Psoas muscle (tissue), 8 donors: ENCODE data around the gene NEAT1. TPM values are rescaled to one million over a fixed set of nuclear protein-coding genes. Genes with fewer than 3 reads are reported as not detected.
A peak's percentile ranks its signal among the peaks of the same experiment; 100 is the strongest.

Source experiments
- ATAC-seq, 4 donors: fragments of 200-7000 bp; cut with Tn5 transposase; one replicate each; pipeline ENCODE4 v1.9.1; 2020; ENCODE audit warnings: moderate library complexity in 3 of 4, mild to moderate bottlenecking in 2 of 4
- DNase-seq, 2 donors: peaks; one replicate each; pipeline ENCODE4 v3.0.0-alpha.2; 2020
- H3K27ac ChIP-seq: fragments of 200-600 bp; one replicate; pipeline ENCODE4 v1.8.0; 2022
- H3K27me3 ChIP-seq, 3 donors: fragments of 200-600 bp in 1 of 3; one replicate each; pipeline versions ENCODE4 v1.6.1 to v1.8.0; 2013 to 2022; ENCODE audit warnings: low read length in 2 of 3, mild to moderate bottlenecking in 2 of 3, moderate library complexity in 1 of 3; ENCODE audit not compliant: insufficient read depth in 3 of 3
- H3K36me3 ChIP-seq, 2 donors: fragments of 200-600 bp in 1 of 2; one replicate each; pipeline versions ENCODE4 v1.6.1 to v1.8.0; 2013 to 2022; ENCODE audit warnings: low read depth in 1 of 2, mild to moderate bottlenecking in 1 of 2, moderate library complexity in 1 of 2; ENCODE audit not compliant: insufficient read depth in 1 of 2
- H3K4me1 ChIP-seq: fragments of 200-600 bp; one replicate; pipeline ENCODE4 v1.8.0; 2022
- H3K4me3 ChIP-seq: fragments of 200-600 bp; one replicate; pipeline ENCODE4 v1.8.0; 2022; ENCODE audit warnings: mild to moderate bottlenecking
- H3K9me3 ChIP-seq: fragments of 200-600 bp; one replicate; pipeline ENCODE4 v1.8.0; 2022
- WGBS, 3 donors: extraction: QIAGEN DNeasy Blood & Tissue Kit; methylation state at CpG; one replicate each; pipeline versions ENCODE4 v1.1.6 to v1.1.7; 2013; 5-methylcytosine and 5-hydroxymethylcytosine counted together
- intact Hi-C, 2 donors: fragments of 100-400 bp; cut with DNase I; formaldehyde crosslinking; loops; one replicate each; pipeline versions ENCODE4 v1.11.0 to v1.14.2; 2022
- long read RNA-seq, 2 donors: library from polyadenylated mRNA; unstranded; transcript quantifications; one replicate each; pipeline ENCODE4 v2.0.0, GENCODE V29; 2021
- polyA plus RNA-seq, 3 donors: library from polyadenylated mRNA; stranded (reverse); fragments of 200-250 nt; gene quantifications; one replicate each; pipeline ENCODE4 v1.2.3, GENCODE V29; 2013
- total RNA-seq, 4 donors: library from RNA; stranded (reverse); fragmentation: NEBNext Ultra II Directional in 2 of 4; extraction: Animal tissue kit (Norgen Biotek cat#: 25700) in 2 of 4; gene quantifications; one replicate each; pipeline versions ENCODE4 v1.2.1 to v1.2.4, GENCODE V29; 2021 to 2023
- TF ChIP-seq, protein P1 (sequence below): fragments of 200-600 bp; IDR thresholded peaks from one replicate; pipeline ENCODE4 v1.8.0; 2022; ENCODE audit warnings: antibody characterized with exemption
- donor health status: healthy with polysubstance abuse.
- donor health status: DM: no; HTN: no; CAD: no; lungs with moderate emphysema.
- donor health status: Bipolar disorder and iron deficiency.
- donor health status: healthy.
- donor health status: DM: yes; HTN: yes; CAD: no.
- donor health status: DM: no; HTN: no; CAD: no.
- donor health status: DM: no; HTN: no; CAD: no.
- donor health status: DM: yes; HTN: yes; CAD: no.

NEAT1 gene
- total RNA-seq: 1,000 to 10,000 TPM in 1 of 4 donors, 100 to 1,000 TPM in 3; 517 to 1,759 (median 646) TPM
- 100 to 1,000 TPM; 474 to 758 (median 716) TPM for polyA plus RNA-seq
- long read RNA-seq, donor 1, full-length matches to known transcripts: 72 of 72 reads
- long read RNA-seq, donor 1, partial matches to known transcripts: 0 of 72 reads
- long read RNA-seq, donor 1, other reads (novel, unspliced or antisense): 0 of 72 reads
- long read RNA-seq, donor 2, full-length matches to known transcripts: 248 of 248 reads
- long read RNA-seq, donor 2, partial matches to known transcripts: 0 of 248 reads
- long read RNA-seq, donor 2, other reads (novel, unspliced or antisense): 0 of 248 reads

DNA sequence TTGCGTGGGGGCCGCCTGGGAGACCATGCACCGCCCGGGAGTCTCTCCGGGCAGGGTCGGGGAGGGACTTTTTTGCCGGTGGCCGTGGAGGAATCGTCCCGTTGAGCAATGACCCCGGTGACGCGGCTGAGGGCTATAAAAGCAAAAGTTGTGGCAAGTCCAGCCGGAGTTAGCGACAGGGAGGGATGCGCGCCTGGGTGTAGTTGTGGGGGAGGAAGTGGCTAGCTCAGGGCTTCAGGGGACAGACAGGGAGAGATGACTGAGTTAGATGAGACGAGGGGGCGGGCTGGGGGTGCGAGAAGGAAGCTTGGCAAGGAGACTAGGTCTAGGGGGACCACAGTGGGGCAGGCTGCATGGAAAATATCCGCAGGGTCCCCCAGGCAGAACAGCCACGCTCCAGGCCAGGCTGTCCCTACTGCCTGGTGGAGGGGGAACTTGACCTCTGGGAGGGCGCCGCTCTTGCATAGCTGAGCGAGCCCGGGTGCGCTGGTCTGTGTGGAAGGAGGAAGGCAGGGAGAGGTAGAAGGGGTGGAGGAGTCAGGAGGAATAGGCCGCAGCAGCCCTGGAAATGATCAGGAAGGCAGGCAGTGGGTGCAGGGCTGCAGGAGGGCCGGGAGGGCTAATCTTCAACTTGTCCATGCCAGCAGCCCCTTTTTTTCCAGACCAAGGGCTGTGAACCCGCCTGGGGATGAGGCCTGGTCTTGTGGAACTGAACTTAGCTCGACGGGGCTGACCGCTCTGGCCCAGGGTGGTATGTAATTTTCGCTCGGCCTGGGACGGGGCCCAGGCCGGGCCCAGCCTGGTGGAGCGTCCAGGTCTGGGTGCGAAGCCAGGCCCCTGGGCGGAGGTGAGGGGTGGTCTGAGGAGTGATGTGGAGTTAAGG lies at the start of gene NEAT1:
Gene NEAT1 (plus strand): TSS at position 166 of the 883 bp plus-strand sequence.
- H3K36me3 ChIP-seq: peaks cover 0 to 46% of the 10 kb centered on the region in 2 donors
- intact Hi-C loops: loop anchor here in 1 of 2 donors (2.0 kb wide), 1 partner anchor 76 kb away; the partner anchor contains the start of gene MALAT1
- 0 to 1% (median 1%) methylated on average over 40 of the region's 40 CpGs for WGBS, 3 donors
- H3K4me3 ChIP-seq: peak within 1 kb of the TSS; percentile 86
- ATAC-seq (peak in 3 of 4 donors; percentile 19 to 28 (median 27)), DNase-seq (peak; percentile 95 to 98)
- TF ChIP-seq, protein P1, sequence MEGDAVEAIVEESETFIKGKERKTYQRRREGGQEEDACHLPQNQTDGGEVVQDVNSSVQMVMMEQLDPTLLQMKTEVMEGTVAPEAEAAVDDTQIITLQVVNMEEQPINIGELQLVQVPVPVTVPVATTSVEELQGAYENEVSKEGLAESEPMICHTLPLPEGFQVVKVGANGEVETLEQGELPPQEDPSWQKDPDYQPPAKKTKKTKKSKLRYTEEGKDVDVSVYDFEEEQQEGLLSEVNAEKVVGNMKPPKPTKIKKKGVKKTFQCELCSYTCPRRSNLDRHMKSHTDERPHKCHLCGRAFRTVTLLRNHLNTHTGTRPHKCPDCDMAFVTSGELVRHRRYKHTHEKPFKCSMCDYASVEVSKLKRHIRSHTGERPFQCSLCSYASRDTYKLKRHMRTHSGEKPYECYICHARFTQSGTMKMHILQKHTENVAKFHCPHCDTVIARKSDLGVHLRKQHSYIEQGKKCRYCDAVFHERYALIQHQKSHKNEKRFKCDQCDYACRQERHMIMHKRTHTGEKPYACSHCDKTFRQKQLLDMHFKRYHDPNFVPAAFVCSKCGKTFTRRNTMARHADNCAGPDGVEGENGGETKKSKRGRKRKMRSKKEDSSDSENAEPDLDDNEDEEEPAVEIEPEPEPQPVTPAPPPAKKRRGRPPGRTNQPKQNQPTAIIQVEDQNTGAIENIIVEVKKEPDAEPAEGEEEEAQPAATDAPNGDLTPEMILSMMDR: no peak
- no peaks in the 10 kb centered on the region for H3K27me3 ChIP-seq
- H3K27ac ChIP-seq: peak within 1 kb of the TSS; percentile 100
- H3K9me3 ChIP-seq: no peaks in the 10 kb centered on the region
- H3K4me1 ChIP-seq: peaks cover 20% of the 10 kb centered on the region

DNA sequence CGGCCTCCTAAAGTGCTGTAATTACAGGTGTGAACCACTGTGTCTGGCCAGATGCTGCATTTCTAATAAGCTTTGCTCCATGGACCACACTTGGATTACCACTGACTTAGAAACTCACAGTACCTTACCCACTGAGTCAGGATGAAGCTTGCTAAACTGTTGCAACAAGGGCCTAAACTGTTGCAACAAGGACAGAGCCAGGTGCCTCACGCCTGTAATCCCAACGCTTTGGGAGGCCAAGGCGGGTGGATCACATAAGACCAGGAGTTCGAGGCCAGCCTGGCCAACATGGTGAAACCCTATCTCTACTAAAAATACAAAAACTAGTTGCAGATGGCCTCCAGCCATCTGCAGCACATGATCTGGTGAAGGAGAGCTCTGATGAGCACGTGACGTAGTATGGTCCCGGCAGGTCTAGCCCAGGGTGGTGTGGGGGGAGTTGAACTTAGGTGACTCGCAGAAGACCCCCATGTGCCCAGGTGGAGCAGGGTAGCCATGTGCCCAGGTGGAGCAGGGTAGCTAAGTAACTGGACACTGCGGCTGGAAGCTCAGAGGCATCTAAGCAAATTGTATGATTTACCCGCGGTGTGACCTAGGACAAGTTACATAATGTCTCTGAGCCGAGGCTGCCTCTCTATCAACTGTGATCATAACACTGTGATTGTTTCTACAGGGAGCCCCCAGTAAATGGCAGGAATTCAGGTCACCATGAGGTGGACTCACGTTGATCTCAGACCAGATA lies 48.6 kb upstream of the NEAT1 start:
- intact Hi-C loops: no loop called here
- no peak for DNase-seq

DNA sequence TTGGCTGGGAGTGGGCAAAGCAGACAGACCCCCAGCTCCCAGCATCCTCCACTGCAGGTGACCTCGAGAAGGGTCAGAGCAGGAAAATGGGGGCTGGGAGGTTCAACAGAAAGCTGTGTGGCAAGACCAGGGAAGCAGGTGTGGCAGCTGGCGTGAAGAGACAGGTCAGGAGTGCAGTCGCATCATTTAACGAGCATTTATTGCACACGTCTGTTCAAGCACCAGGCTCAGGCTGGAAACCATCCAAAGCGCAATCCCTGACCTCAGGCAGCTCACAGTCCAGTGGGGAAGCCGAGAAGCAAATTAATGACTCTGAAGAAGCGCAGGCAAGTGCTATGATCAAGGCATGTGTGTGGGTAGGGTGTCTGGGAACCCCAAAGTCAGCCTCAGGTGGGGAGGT lies 47.6 kb upstream of the NEAT1 start:
- Histone ChIP-seq H3K36me3 (no peaks in the 10 kb centered on the region), H3K4me1 (peaks cover 43% of the 10 kb centered on the region), H3K27me3 (no peaks in the 10 kb centered on the region), H3K9me3 (no peaks in the 10 kb centered on the region), H3K27ac (peak overlapping the region; percentile 93), H3K4me3 (no peak overlapping the region)
- 65 to 75% (median 66%) methylated on average over 8 of the region's 8 CpGs for WGBS, 3 donors
- peak in 1 of 2 donors; percentile 82 for DNase-seq
- intact Hi-C loops: no loop called here
- peak in 3 of 4 donors; percentile 52 to 59 (median 54) for ATAC-seq
- TF ChIP-seq, protein P1: no peak

More for the DNA sequence above, 48.6 kb upstream of the NEAT1 start:
- TF ChIP-seq, protein P1: no peak
- H3K9me3 ChIP-seq: no peaks in the 10 kb centered on the region
- H3K27ac ChIP-seq: peak overlapping the region; percentile 93
- H3K4me3 ChIP-seq: no peak overlapping the region
- H3K4me1 ChIP-seq: peaks cover 44% of the 10 kb centered on the region
- H3K27me3 ChIP-seq: no peaks in the 10 kb centered on the region
- peak in 2 of 4 donors; percentile 26 to 35 for ATAC-seq
- H3K36me3 ChIP-seq: no peaks in the 10 kb centered on the region
- 46 to 69% (median 52%) methylated on average over 14 of the region's 14 CpGs for WGBS, 3 donors

DNA sequence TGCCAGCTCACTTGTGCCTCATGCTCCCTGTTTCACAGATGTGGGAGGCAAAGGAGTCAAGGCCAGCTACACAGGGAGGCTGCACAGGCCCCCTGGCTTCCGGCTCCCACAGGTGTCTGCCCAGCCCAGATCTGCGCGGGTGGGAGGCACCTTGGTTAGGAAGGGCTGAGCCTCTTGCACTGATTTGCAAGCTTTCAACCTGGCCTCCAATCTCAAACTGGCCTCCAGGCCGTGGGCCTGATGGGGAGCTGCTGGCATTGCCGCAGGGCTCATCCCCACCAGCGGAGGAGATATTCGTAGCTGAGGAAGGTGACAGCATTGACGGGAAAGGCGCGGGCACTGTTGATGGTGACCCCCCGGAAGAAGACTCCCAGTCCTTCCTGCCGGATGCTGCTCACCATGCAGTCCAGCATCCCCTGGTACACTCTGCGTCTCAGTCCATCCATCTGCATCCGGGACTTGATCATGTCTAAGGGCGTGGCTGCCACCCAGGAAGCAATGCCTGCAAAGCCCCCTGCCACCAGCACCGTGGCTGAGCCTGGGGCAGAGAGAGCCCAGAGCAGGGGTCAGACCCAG lies 46.4 kb upstream of the NEAT1 start:
- intact Hi-C loops: no loop called here
- WGBS, 3 donors: 82 to 92% (median 83%) methylated on average over 16 of the region's 16 CpGs
- peak overlapping the region; percentile 93 for H3K27ac ChIP-seq

More for the DNA sequence above, 46.4 kb upstream of the NEAT1 start:
- no peak overlapping the region for H3K4me3 ChIP-seq
- no peaks in the 10 kb centered on the region for H3K9me3 ChIP-seq
- no peak for DNase-seq
- H3K27me3 ChIP-seq: no peaks in the 10 kb centered on the region
- peaks cover 39% of the 10 kb centered on the region for H3K4me1 ChIP-seq
- no peaks in the 10 kb centered on the region for H3K36me3 ChIP-seq
- ATAC-seq: no peak
- TF ChIP-seq, protein P1: no peak
